Uterus (tissue), 4 donors: ENCODE results near the gene SOD3. TPM values are rescaled to one million over a fixed set of nuclear protein-coding genes. Genes with fewer than 3 reads are reported as not detected.

Experiments
- DNase-seq, 2 donors: peaks; one replicate each; pipeline ENCODE4 v3.0.0-alpha.2; 2019 to 2020
- H3K27ac ChIP-seq, 2 donors: fragments of 200-600 bp; sonication (generic); 1 replicate in 1 of 2; 2 replicates in 1 of 2; pipeline ENCODE4 v1.5.1; 2016 to 2018
- H3K27me3 ChIP-seq, 2 donors: fragments of 200-600 bp; sonication (generic); one replicate each; pipeline ENCODE4 v1.5.1; 2018 to 2019; ENCODE audit warnings: control low read depth in 1 of 2
- H3K36me3 ChIP-seq, 2 donors: fragments of 200-600 bp; sonication (generic); one replicate each; pipeline ENCODE4 v1.5.1; 2019; ENCODE audit warnings: control low read depth in 1 of 2
- H3K4me1 ChIP-seq, 2 donors: fragments of 200-600 bp; sonication (generic); one replicate each; pipeline ENCODE4 v1.5.1; 2018 to 2019; ENCODE audit warnings: control low read depth in 1 of 2
- H3K4me3 ChIP-seq, 2 donors: fragments of 200-600 bp; sonication (generic); 1 replicate in 1 of 2; 2 replicates in 1 of 2; pipeline ENCODE4 v1.5.1; 2018 to 2019; ENCODE audit warnings: mild to moderate bottlenecking in 1 of 2
- H3K9me3 ChIP-seq, 2 donors: fragments of 200-600 bp; sonication (generic); one replicate each; pipeline ENCODE4 v1.5.1; 2019; ENCODE audit warnings: control low read depth in 1 of 2
- POLR2A ChIP-seq, 2 donors: fragments of 450-650 bp; IDR thresholded peaks; one replicate each; pipeline ENCODE4 v1.6.1; 2016; ENCODE audit warnings: antibody characterized with exemption in 2 of 2, mild to moderate bottlenecking in 1 of 2, moderate library complexity in 1 of 2
- intact Hi-C: fragments of 100-400 bp; cut with DNase I; formaldehyde crosslinking; loops from one replicate; pipeline ENCODE4 v1.15.1; 2023; ENCODE audit warnings: low total_unique reads
- small RNA-seq: library from RNA; depleted of rRNA; stranded (forward); fragments of <200 nt; gene quantifications from one replicate; pipeline ENCODE3, GENCODE V24; 2016
- total RNA-seq, 4 donors: library from RNA; depleted of rRNA in 3 of 4; stranded (reverse); fragments of >200 nt in 3 of 4; gene quantifications; one replicate each; pipeline versions ENCODE4 v1.1.0 to v1.2.4, GENCODE V29; 2014 to 2023
- TF ChIP-seq, protein P1 (sequence below), 4 experiments: fragments of 200-600 bp in 2 of 4; fragments of 450-650 bp in 2 of 4; sonication (generic) in 2 of 4; IDR thresholded peaks; one replicate each; pipeline ENCODE4 v1.5.1; 2016 to 2019; ENCODE audit warnings: antibody characterized with exemption in 4 of 4, mild to moderate bottlenecking in 2 of 4, moderate library complexity in 1 of 4
- donor health status: DM: yes; HTN: yes; CAD: no.

SOD3 gene
- total RNA-seq, 4 donors from 2014 or later, result 34.4 to 78.6 (median 68.0) TPM

DNA sequence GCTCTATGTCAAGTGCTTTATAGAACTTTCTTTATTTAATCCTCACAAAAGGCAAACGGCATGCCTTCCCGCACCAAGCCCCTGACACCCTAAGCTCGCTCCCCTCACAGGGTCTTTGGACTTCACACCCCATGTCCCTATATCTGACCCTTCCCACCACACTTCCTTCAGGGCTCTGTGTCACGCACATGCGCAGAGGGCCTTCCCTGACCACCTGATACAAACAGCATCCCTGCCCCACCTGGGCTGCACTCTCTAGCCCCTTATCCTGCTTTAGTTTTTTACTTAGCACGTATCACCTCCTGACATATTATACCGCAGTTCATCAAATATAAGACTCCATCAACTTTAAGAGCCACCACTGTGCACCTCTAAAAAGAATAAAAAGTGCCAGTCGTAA is 49.8 kb downstream of the SOD3 start:
- intact Hi-C loops, result no loop called here
- Histone ChIP-seq H3K4me1 (no peaks in the 10 kb centered on the region), H3K27ac (no peak overlapping the region), H3K4me3 (no peak overlapping the region), H3K27me3 (no peaks in the 10 kb centered on the region), H3K36me3 (no peaks in the 10 kb centered on the region), H3K9me3 (no peaks in the 10 kb centered on the region)
- DNase-seq, result no peak
- TF ChIP-seq POLR2A (IDR thresholded peaks at IDR 0.05), result no peak

DNA sequence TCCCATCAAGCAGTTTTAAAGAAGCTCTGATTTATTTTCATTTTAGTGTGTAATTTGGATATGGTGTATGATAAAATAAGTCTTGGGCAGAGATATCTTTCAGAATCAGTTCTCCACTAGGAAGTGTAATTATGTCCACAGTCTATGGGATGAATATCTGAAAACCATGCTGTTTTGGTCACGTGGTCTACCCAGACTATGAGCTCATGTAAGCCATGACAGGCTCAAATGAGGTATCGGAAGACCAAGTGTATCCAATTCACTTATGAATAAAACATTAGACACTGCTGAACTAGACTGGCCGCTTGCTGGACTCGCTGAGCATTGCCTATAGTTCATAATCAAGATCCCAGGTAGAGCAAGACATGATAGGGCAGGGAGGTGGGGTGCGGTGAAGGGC is 50.5 kb downstream of the SOD3 start:
- TF ChIP-seq POLR2A (IDR thresholded peaks at IDR 0.05), result no peak
- TF ChIP-seq, protein P1, sequence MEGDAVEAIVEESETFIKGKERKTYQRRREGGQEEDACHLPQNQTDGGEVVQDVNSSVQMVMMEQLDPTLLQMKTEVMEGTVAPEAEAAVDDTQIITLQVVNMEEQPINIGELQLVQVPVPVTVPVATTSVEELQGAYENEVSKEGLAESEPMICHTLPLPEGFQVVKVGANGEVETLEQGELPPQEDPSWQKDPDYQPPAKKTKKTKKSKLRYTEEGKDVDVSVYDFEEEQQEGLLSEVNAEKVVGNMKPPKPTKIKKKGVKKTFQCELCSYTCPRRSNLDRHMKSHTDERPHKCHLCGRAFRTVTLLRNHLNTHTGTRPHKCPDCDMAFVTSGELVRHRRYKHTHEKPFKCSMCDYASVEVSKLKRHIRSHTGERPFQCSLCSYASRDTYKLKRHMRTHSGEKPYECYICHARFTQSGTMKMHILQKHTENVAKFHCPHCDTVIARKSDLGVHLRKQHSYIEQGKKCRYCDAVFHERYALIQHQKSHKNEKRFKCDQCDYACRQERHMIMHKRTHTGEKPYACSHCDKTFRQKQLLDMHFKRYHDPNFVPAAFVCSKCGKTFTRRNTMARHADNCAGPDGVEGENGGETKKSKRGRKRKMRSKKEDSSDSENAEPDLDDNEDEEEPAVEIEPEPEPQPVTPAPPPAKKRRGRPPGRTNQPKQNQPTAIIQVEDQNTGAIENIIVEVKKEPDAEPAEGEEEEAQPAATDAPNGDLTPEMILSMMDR (IDR thresholded peaks at IDR 0.05), result no peak
- DNase-seq, result no peak

DNA sequence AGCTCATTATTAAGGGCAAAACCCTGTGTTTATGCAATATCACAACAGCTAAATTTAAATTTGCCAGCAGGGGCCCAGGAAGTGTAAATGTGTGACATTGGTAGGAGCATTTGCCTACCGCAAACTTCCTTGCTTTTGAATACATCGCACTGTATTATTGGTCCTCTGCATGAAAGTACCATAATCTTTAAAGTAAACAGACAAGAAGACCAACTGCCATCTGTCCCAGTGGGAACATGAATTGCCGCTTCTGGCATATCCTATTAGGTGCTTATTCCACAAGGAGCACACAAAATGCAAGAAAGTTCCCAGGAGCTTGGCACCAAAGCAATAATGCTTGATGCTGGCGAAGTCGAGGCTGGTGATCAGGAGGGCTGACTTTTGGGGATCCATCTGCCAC is 51.3 kb downstream of the SOD3 start:
- Histone ChIP-seq H3K36me3 (no peaks in the 10 kb centered on the region), H3K27ac (no peak overlapping the region), H3K4me3 (no peak overlapping the region), H3K27me3 (no peaks in the 10 kb centered on the region), H3K4me1 (peaks cover 3 to 5% of the 10 kb centered on the region in 2 donors), H3K9me3 (no peaks in the 10 kb centered on the region)
- no peak for DNase-seq
- intact Hi-C loops, result no loop called here
- TF ChIP-seq POLR2A (IDR thresholded peaks at IDR 0.05), result no peak
- TF ChIP-seq, protein P1 (IDR thresholded peaks at IDR 0.05), result no peak

More for the DNA sequence above, 50.5 kb downstream of the SOD3 start:
- intact Hi-C loops, result no loop called here
- peaks cover 0 to under 1% of the 10 kb centered on the region in 2 donors for H3K4me1 ChIP-seq
- H3K36me3 ChIP-seq, result no peaks in the 10 kb centered on the region
- H3K27ac ChIP-seq, result no peak overlapping the region
- no peak overlapping the region for H3K4me3 ChIP-seq
- no peaks in the 10 kb centered on the region for H3K27me3 ChIP-seq
- no peaks in the 10 kb centered on the region for H3K9me3 ChIP-seq

DNA sequence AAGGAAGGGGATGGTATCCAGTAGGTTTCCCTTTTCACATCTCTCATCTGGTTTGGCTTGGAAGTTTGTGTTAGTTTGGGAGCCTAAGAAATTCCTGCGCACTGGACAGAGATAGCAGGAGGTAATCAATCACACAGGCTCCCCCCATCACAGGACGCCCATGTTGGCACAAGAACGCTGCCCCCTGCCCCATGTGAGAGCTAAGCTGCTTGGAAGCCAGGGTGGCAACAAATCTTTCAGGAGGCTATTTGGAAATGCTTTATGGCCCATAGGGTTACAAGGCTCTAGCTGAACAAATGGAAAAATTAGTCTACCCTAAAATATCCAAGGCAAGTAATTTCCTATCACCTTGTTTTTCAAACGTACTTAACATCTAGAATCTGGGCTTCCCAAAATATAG is 54.0 kb downstream of the SOD3 start:
- Histone ChIP-seq H3K4me3 (no peak overlapping the region), H3K4me1 (peaks cover 3 to 5% of the 10 kb centered on the region in 2 donors), H3K27ac (peak overlapping the region; percentile 82 to 84), H3K27me3 (no peaks in the 10 kb centered on the region), H3K36me3 (no peaks in the 10 kb centered on the region), H3K9me3 (no peaks in the 10 kb centered on the region)
- peak; percentile 39 to 44 for DNase-seq
- TF ChIP-seq, protein P1 (IDR thresholded peaks at IDR 0.05), result no peak
- no peak for TF ChIP-seq POLR2A (IDR thresholded peaks at IDR 0.05)
- intact Hi-C loops, result no loop called here

DNA sequence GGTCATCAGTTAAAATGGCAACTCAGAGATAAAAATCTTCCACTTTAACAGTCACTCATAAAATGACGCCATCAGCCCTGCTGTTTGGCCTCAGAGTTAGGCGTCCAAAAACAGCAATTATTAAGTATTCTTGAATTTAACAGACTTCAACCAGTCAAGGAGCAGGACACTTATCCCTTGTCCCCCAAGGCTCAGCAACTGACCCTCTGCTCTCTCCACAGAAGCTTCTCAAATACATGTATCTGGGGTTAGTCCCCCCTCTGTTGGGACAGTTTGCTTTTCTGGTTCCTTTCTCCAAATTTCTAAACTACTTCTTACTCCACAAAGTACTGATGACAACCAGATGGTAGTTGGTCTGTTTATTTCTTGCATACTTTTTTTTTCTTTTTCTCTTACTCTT is 54.4 kb downstream of the SOD3 start:
- DNase-seq, result peak in 1 of 2 donors; percentile 27
- H3K9me3 ChIP-seq, result no peaks in the 10 kb centered on the region
- intact Hi-C loops, result no loop called here
- peaks cover 3 to 5% of the 10 kb centered on the region in 2 donors for H3K4me1 ChIP-seq
- H3K27ac ChIP-seq, result peak overlapping the region; percentile 82 to 84
- no peaks in the 10 kb centered on the region for H3K36me3 ChIP-seq
- H3K4me3 ChIP-seq, result no peak overlapping the region
- no peaks in the 10 kb centered on the region for H3K27me3 ChIP-seq
- TF ChIP-seq POLR2A (IDR thresholded peaks at IDR 0.05), result no peak
- TF ChIP-seq, protein P1 (IDR thresholded peaks at IDR 0.05), result no peak

Small RNA genes within 50 kb of the gene (small RNA-seq; reads per million reads assigned to genes)
- gene AC006390.1, result not detected

Other genes starting within 250 kb of the SOD3 start
- 100 to 1,000 TPM; 113 to 334 (median 139) TPM for gene DHX15, start 211.0 kb upstream of the SOD3 start, total RNA-seq
- gene CCDC149, start 117.5 kb downstream of the SOD3 start, total RNA-seq, result 100 to 1,000 TPM in 2 of 4 donors, 10 to 100 TPM in 2; 18.7 to 462 (median 69.3) TPM
- gene LGI2, start 235.4 kb downstream of the SOD3 start, total RNA-seq, result 10 to 100 TPM in 2 of 4 donors, 1 to 10 TPM in 2; 2.3 to 23.7 (median 14.0) TPM